Mesendoderm (in vitro differentiated cells): ENCODE measurements around the gene ACSL3.

Experiments used
- DNase-seq: peaks from one replicate; pipeline ENCODE4 v3.0.0; 2013
- H2AK5ac ChIP-seq: 2 replicates; pipeline ENCODE4 v1.6.1; 2013; ENCODE audit warnings: low read length, inconsistent platforms
- H2BK120ac ChIP-seq: 2 replicates; pipeline ENCODE4 v1.6.1; 2013; ENCODE audit warnings: low read depth, mild to moderate bottlenecking, low read length, moderate library complexity, mixed read lengths
- H2BK15ac ChIP-seq: replicated peaks from 2 replicates; pipeline ENCODE4 v1.6.1; 2013; ENCODE audit warnings: low read depth, mild to moderate bottlenecking, moderate library complexity
- H2BK5ac ChIP-seq: 2 replicates; pipeline ENCODE4 v1.6.1; 2013; ENCODE audit warnings: low read length, inconsistent platforms
- H3K18ac ChIP-seq: 2 replicates; pipeline ENCODE4 v1.6.1; 2013; ENCODE audit warnings: mild to moderate bottlenecking, low read length, mixed read lengths
- H3K23ac ChIP-seq: one replicate; pipeline ENCODE4 v1.6.1; 2013; ENCODE audit warnings: low read length
- H3K27ac ChIP-seq: 2 replicates; pipeline ENCODE4 v1.5.1; 2013; ENCODE audit warnings: low read depth, mild to moderate bottlenecking, inconsistent platforms, low read length, moderate library complexity
- H3K27me3 ChIP-seq: 2 replicates; pipeline ENCODE4 v1.6.1; 2013; ENCODE audit warnings: low read length, control low read depth, mild to moderate bottlenecking, inconsistent platforms; ENCODE audit not compliant: insufficient read depth, poor library complexity
- H3K36me3 ChIP-seq: 2 replicates; pipeline ENCODE4 v1.6.1; 2013; ENCODE audit warnings: low read length, inconsistent platforms; ENCODE audit not compliant: control insufficient read depth, insufficient read depth
- H3K4ac ChIP-seq: one replicate; pipeline ENCODE4 v1.6.1; 2013; ENCODE audit warnings: low read depth, mild to moderate bottlenecking, low read length, moderate library complexity
- H3K4me1 ChIP-seq: 2 replicates; pipeline ENCODE4 v1.6.1; 2013; ENCODE audit warnings: low read depth, low read length, inconsistent platforms; ENCODE audit not compliant: control insufficient read depth
- H3K4me2 ChIP-seq: 2 replicates; pipeline ENCODE4 v1.6.1; 2013; ENCODE audit warnings: low read length
- H3K4me3 ChIP-seq: 2 replicates; pipeline ENCODE4 v1.5.1; 2013; ENCODE audit warnings: mild to moderate bottlenecking, low read length
- H3K56ac ChIP-seq: one replicate; pipeline ENCODE4 v1.6.1; 2013; ENCODE audit warnings: low read length
- H3K79me1 ChIP-seq: 2 replicates; pipeline ENCODE4 v1.6.1; 2013; ENCODE audit warnings: low read length, inconsistent platforms
- H3K79me2 ChIP-seq: 2 replicates; pipeline ENCODE4 v1.6.1; 2013; ENCODE audit warnings: mild to moderate bottlenecking, low read length; ENCODE audit not compliant: control insufficient read depth, insufficient read depth
- H3K9ac ChIP-seq: 2 replicates; pipeline ENCODE4 v1.6.1; 2013; ENCODE audit warnings: low read length, inconsistent platforms
- H4K5ac ChIP-seq: one replicate; pipeline ENCODE4 v1.6.1; 2013; ENCODE audit warnings: low read length
- H4K8ac ChIP-seq: one replicate; pipeline ENCODE4 v1.6.1; 2013; ENCODE audit warnings: low read depth, mild to moderate bottlenecking, control low read depth, low read length, moderate library complexity
- WGBS: extraction: QIAGEN DNeasy Blood & Tissue Kit; methylation state at CpG from one replicate; pipeline ENCODE4 v1.1.7; 2013; ENCODE audit warnings: low lambda C conversion rate, missing lambda C conversion rate; ENCODE audit not compliant: insufficient coverage; ENCODE audit errors: extremely low coverage; 5-methylcytosine and 5-hydroxymethylcytosine counted together

The ACSL3 gene

GRCh38 chr2:222859786-222860612 lies 837 bp upstream of the ACSL3 start:
- peak; percentile 91 for DNase-seq
- H3K79me1 ChIP-seq: peaks cover 7% of the 10 kb centered on the region
- peak overlapping the region; percentile 55 for H3K4ac ChIP-seq
- no peak overlapping the region for H2AK5ac ChIP-seq
- H3K4me3 ChIP-seq: no peak overlapping the region
- H3K79me2 ChIP-seq: peaks cover 36% of the 10 kb centered on the region
- H3K4me1 ChIP-seq: peaks cover 7% of the 10 kb centered on the region
- H4K5ac ChIP-seq: no peak overlapping the region
- H4K8ac ChIP-seq: no peak overlapping the region
- no peaks in the 10 kb centered on the region for H3K36me3 ChIP-seq
- H2BK15ac ChIP-seq: peak overlapping the region; percentile 7
- H3K23ac ChIP-seq: no peak overlapping the region
- H3K56ac ChIP-seq: peak overlapping the region; percentile 35
- no peak overlapping the region for H3K18ac ChIP-seq
- H3K27ac ChIP-seq: peak overlapping the region; percentile 27
- no peaks in the 10 kb centered on the region for H3K27me3 ChIP-seq
- no peak overlapping the region for H3K4me2 ChIP-seq
- H2BK120ac ChIP-seq: no peak overlapping the region
- H2BK5ac ChIP-seq: no peak overlapping the region
- H3K9ac ChIP-seq: peak overlapping the region; percentile 16
- no CpG with 5 or more reads among the region's 10 CpGs for WGBS

GRCh38 chr2:222861411-222862105 lies 722 bp downstream of the ACSL3 start:
- no peak overlapping the region for H2AK5ac ChIP-seq
- H3K4ac ChIP-seq: peak overlapping the region; percentile 72
- peak overlapping the region; percentile 96 for H3K9ac ChIP-seq
- peak overlapping the region; percentile 19 for H2BK120ac ChIP-seq
- peaks cover 7% of the 10 kb centered on the region for H3K4me1 ChIP-seq
- H3K4me3 ChIP-seq: peak overlapping the region; percentile 85
- no peak overlapping the region for H4K5ac ChIP-seq
- peak overlapping the region; percentile 96 for H3K56ac ChIP-seq
- H4K8ac ChIP-seq: no peak overlapping the region
- H3K36me3 ChIP-seq: no peaks in the 10 kb centered on the region
- H3K79me2 ChIP-seq: peaks cover 49% of the 10 kb centered on the region
- no peaks in the 10 kb centered on the region for H3K27me3 ChIP-seq
- peak overlapping the region; percentile 70 for H3K4me2 ChIP-seq
- whole genome bisulfite sequencing: no CpG with 5 or more reads among the region's 42 CpGs
- H2BK15ac ChIP-seq: no peak overlapping the region
- H3K27ac ChIP-seq: peak overlapping the region; percentile 88
- peak overlapping the region; percentile 31 for H3K18ac ChIP-seq
- peaks cover 7% of the 10 kb centered on the region for H3K79me1 ChIP-seq
- DNase-seq: no peak
- peak overlapping the region; percentile 80 for H2BK5ac ChIP-seq
- H3K23ac ChIP-seq: peak overlapping the region; percentile 97

DNA sequence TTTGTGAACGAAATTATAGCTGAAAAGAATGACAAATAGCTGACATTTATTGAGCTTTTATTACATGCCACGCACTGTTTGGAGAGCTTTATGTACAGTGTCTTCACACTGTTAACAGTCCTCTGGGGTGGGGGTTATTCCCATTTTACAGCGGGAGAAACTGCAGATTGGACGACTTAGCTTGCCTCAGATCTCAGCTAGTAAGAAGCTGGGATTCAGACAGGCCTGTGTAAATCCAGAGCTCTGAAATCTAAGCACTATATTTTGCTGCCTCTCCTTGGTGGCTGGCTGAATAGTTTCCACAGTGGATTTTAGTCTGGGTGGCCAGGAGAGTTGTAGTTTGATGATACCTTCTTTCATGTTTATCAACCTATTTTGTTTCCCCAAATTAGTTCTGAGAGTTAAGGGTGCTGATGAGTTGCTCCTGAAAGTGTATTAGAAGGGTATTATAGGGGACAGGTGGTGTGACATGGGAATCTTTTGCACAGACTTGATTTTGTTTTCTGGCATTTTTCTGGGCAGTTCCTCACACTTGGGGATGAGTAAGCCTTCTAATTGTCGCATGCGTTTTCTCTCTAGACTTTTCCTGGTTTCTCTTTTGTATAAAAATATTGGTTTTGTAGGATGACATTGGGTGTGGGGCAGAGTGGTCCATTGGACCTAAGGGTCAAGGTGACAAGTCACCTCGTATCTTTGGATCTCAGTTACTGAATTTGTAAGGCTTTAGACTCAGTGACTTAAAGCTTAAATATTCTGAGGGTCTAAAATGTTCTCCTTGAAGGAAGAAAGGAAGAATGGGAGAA lies 1.5 kb downstream of the ACSL3 start:
- Histone ChIP-seq H3K56ac (peak overlapping the region; percentile 96), H4K5ac (no peak overlapping the region), H4K8ac (no peak overlapping the region), H3K4me2 (peak overlapping the region; percentile 70), H3K18ac (no peak overlapping the region), H3K9ac (peak overlapping the region; percentile 96), H2BK120ac (no peak overlapping the region), H3K23ac (no peak overlapping the region), H3K27me3 (no peaks in the 10 kb centered on the region), H3K79me2 (peaks cover 55% of the 10 kb centered on the region), H3K4me1 (peaks cover 7% of the 10 kb centered on the region), H2BK15ac (no peak overlapping the region), H3K79me1 (peaks cover 7% of the 10 kb centered on the region), H3K4ac (no peak overlapping the region), H3K36me3 (no peaks in the 10 kb centered on the region), H2AK5ac (no peak overlapping the region), H3K4me3 (peak overlapping the region; percentile 85), H3K27ac (no peak overlapping the region), H2BK5ac (no peak overlapping the region)
- no CpG with 5 or more reads among the region's 7 CpGs for WGBS
- no peak for DNase-seq

DNA sequence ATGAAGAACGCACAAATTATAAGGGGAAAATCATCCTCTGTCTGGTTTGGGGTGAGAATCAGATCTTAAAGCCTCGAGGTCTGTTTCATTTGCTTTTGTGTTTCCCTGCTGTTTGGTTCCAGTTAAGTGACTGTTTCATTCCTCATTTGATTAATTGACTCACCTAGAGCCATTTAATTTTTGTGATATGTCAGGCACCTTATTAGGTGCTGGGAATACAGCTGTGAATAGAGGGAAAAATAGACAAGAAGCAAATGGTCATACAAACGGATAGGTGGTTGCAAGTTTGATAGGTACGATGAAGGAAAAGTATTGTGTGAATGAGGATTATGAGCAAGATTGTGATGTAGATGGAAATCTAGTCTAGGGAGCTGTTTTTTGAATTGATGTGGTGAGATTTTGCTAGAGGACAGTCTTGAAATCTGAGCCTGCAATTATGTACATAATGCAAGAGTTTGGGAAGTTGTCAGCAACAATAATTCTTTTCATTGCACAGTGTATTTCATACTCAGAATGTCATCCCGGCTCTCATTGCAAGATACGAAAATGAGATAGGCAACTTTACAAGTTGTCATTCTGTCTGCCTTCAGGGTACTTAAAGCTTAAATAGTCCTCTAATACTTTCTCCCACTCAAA lies 2.2 kb downstream of the ACSL3 start:
- H2BK15ac ChIP-seq: no peak overlapping the region
- H3K9ac ChIP-seq: peak overlapping the region; percentile 96
- H2BK120ac ChIP-seq: no peak overlapping the region
- no peaks in the 10 kb centered on the region for H3K36me3 ChIP-seq
- DNase-seq: no peak
- H2BK5ac ChIP-seq: no peak overlapping the region
- no peak overlapping the region for H2AK5ac ChIP-seq
- no peak overlapping the region for H3K4me2 ChIP-seq
- no peak overlapping the region for H3K18ac ChIP-seq
- H3K23ac ChIP-seq: no peak overlapping the region
- peaks cover 7% of the 10 kb centered on the region for H3K79me1 ChIP-seq
- WGBS: 100% methylated on average over 2 of the region's 6 CpGs
- no peak overlapping the region for H3K4me3 ChIP-seq
- no peak overlapping the region for H3K56ac ChIP-seq
- peaks cover 7% of the 10 kb centered on the region for H3K4me1 ChIP-seq
- H3K4ac ChIP-seq: no peak overlapping the region
- H4K5ac ChIP-seq: no peak overlapping the region
- no peak overlapping the region for H3K27ac ChIP-seq
- no peaks in the 10 kb centered on the region for H3K27me3 ChIP-seq
- no peak overlapping the region for H4K8ac ChIP-seq
- H3K79me2 ChIP-seq: peaks cover 61% of the 10 kb centered on the region

DNA sequence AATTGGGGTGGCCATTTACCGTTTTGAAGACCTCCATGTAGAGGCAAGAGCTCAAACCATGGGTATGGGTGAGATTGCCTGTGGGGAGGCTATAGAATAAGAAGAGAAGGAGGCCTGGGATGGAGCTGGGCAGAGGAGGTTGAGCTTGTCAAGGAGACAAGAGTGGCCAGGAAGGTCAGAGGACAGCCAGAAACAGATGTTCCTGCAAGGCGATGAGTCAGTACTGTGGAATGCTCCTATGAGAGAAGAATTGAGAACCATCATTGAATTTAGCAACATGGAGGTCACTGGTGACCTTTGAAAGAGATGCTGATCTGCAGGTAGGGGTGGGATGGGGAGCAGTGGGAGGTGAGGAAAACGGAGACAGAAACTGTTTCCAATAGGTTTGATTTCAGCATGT lies 3.5 kb downstream of the ACSL3 start:
- H3K4me3 ChIP-seq: no peak overlapping the region
- H3K36me3 ChIP-seq: no peaks in the 10 kb centered on the region
- no peak overlapping the region for H4K5ac ChIP-seq
- H4K8ac ChIP-seq: no peak overlapping the region
- peak overlapping the region; percentile 11 for H2BK5ac ChIP-seq
- H3K23ac ChIP-seq: no peak overlapping the region
- H3K27me3 ChIP-seq: no peaks in the 10 kb centered on the region
- H3K56ac ChIP-seq: no peak overlapping the region
- H3K4me1 ChIP-seq: peaks cover 7% of the 10 kb centered on the region
- no CpG with 5 or more reads among the region's 3 CpGs for WGBS
- no peak overlapping the region for H2BK15ac ChIP-seq
- DNase-seq: peak; percentile 92
- no peak overlapping the region for H3K4ac ChIP-seq
- peak overlapping the region; percentile 18 for H2AK5ac ChIP-seq
- H3K79me2 ChIP-seq: peaks cover 72% of the 10 kb centered on the region
- H3K4me2 ChIP-seq: peak overlapping the region; percentile 34
- H3K79me1 ChIP-seq: peaks cover 7% of the 10 kb centered on the region
- H3K27ac ChIP-seq: no peak overlapping the region
- H3K9ac ChIP-seq: peak overlapping the region; percentile 15
- peak overlapping the region; percentile 82 for H3K18ac ChIP-seq
- H2BK120ac ChIP-seq: no peak overlapping the region
